GM23338 (cell line): ENCODE data around the gene RAD54L.

Source experiments
- CREB1 ChIP-seq: fragments of 250-450 bp; sonication (Bioruptor Pico); IDR thresholded peaks from 2 replicates; pipeline ENCODE4 v1.5.0; 2020; ENCODE audit warnings: low read depth, mild to moderate bottlenecking, moderate library complexity
- CTCF ChIP-seq, 2 experiments: fragments of 200-600 bp in 1 of 2; sonication (generic) in 1 of 2; conservative IDR thresholded peaks; 2 replicates each; pipeline versions ENCODE4 v1.5.1 to v1.6.1; 2016 to 2017; ENCODE audit warnings: antibody characterized with exemption in 2 of 2, low read depth in 2 of 2, mild to moderate bottlenecking in 2 of 2, moderate library complexity in 1 of 2
- EZH2 ChIP-seq: fragments of 200-600 bp; sonication (generic); IDR thresholded peaks from one replicate; pipeline ENCODE4 v1.8.0; 2017; ENCODE audit warnings: antibody characterized with exemption, mild to moderate bottlenecking, low read depth; ENCODE audit not compliant: unreplicated experiment
- EZH2phosphoT487 ChIP-seq: fragments of 200-600 bp; sonication (generic); IDR thresholded peaks from one replicate; pipeline ENCODE4 v1.8.1; 2018; ENCODE audit warnings: antibody characterized with exemption; ENCODE audit not compliant: unreplicated experiment
- NANOG ChIP-seq: IDR thresholded peaks from 2 replicates; pipeline ENCODE4 v1.6.1; 2016; ENCODE audit warnings: antibody characterized with exemption, borderline replicate concordance
- POLR2AphosphoS5 ChIP-seq: IDR thresholded peaks from 2 replicates; pipeline ENCODE4 v1.6.1; 2016; ENCODE audit warnings: antibody characterized with exemption, low read depth
- STAT1 ChIP-seq: IDR thresholded peaks from one replicate; pipeline ENCODE4 v1.6.1; 2016; ENCODE audit warnings: antibody characterized with exemption; ENCODE audit not compliant: unreplicated experiment
- ZNF114 ChIP-seq: fragments of 250-450 bp; sonication (Bioruptor Pico); IDR thresholded peaks from 2 replicates; pipeline ENCODE4 v1.5.0; 2020; ENCODE audit warnings: mild to moderate bottlenecking, moderate library complexity
- TF ChIP-seq, protein P1 (sequence below): IDR thresholded peaks from one replicate; pipeline ENCODE4 v1.6.1; 2018; ENCODE audit warnings: antibody characterized with exemption; ENCODE audit not compliant: unreplicated experiment
- TF ChIP-seq, protein P2 (sequence below): IDR thresholded peaks from 2 replicates; pipeline ENCODE4 v1.6.1; 2016; ENCODE audit warnings: antibody characterized with exemption

DNA sequence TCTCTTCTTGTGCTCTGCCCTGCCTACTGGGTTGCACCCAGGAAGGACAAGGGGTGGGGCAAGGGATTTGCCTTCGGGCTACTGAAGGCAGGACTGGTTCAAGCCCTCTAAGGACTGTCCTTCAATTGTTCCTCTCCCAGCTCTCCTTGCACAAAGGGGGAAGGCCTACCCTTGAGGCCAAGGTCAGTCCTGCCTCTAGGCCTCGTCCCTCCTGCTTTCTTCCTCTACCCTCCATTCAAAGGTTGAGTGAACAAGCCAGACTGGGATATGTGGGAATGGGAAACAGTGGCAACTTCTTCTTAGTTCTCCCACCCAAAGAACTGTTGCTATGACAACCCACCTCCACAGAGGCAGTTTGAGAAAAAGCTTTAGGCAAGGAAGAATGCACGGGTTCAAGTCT, 41.8 kb upstream of the RAD54L start:
- TF ChIP-seq, protein P1, sequence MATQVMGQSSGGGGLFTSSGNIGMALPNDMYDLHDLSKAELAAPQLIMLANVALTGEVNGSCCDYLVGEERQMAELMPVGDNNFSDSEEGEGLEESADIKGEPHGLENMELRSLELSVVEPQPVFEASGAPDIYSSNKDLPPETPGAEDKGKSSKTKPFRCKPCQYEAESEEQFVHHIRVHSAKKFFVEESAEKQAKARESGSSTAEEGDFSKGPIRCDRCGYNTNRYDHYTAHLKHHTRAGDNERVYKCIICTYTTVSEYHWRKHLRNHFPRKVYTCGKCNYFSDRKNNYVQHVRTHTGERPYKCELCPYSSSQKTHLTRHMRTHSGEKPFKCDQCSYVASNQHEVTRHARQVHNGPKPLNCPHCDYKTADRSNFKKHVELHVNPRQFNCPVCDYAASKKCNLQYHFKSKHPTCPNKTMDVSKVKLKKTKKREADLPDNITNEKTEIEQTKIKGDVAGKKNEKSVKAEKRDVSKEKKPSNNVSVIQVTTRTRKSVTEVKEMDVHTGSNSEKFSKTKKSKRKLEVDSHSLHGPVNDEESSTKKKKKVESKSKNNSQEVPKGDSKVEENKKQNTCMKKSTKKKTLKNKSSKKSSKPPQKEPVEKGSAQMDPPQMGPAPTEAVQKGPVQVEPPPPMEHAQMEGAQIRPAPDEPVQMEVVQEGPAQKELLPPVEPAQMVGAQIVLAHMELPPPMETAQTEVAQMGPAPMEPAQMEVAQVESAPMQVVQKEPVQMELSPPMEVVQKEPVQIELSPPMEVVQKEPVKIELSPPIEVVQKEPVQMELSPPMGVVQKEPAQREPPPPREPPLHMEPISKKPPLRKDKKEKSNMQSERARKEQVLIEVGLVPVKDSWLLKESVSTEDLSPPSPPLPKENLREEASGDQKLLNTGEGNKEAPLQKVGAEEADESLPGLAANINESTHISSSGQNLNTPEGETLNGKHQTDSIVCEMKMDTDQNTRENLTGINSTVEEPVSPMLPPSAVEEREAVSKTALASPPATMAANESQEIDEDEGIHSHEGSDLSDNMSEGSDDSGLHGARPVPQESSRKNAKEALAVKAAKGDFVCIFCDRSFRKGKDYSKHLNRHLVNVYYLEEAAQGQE: no peak
- TF ChIP-seq POLR2AphosphoS5: no peak
- no peak for TF ChIP-seq CTCF (conservative IDR thresholded peaks at IDR 0.05; ENCODE audit: low read depth in 2 of 2)
- TF ChIP-seq EZH2phosphoT487: no peak
- TF ChIP-seq EZH2: no peak
- TF ChIP-seq, protein P2, sequence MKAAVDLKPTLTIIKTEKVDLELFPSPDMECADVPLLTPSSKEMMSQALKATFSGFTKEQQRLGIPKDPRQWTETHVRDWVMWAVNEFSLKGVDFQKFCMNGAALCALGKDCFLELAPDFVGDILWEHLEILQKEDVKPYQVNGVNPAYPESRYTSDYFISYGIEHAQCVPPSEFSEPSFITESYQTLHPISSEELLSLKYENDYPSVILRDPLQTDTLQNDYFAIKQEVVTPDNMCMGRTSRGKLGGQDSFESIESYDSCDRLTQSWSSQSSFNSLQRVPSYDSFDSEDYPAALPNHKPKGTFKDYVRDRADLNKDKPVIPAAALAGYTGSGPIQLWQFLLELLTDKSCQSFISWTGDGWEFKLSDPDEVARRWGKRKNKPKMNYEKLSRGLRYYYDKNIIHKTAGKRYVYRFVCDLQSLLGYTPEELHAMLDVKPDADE: no peak
- TF ChIP-seq NANOG: no peak
- TF ChIP-seq CREB1: no peak
- TF ChIP-seq ZNF114: no peak
- TF ChIP-seq STAT1: no peak
